Skeletal muscle tissue (tissue), 4 donors: Measurements from ENCODE around the gene EFEMP1. TPM values are rescaled to one million over a fixed set of nuclear protein-coding genes. Genes with fewer than 3 reads are reported as not detected.
A peak's percentile ranks its signal among the peaks of the same experiment; 100 is the strongest.

Experiments used
- H3K27ac ChIP-seq: one replicate; pipeline ENCODE4 v1.7.0; 2013; ENCODE audit warnings: mild to moderate bottlenecking, low read depth, low read length, inconsistent platforms
- H3K27me3 ChIP-seq, 3 donors: one replicate each; pipeline ENCODE4 v1.7.0; 2013; ENCODE audit warnings: low read length in 3 of 3; ENCODE audit not compliant: control insufficient read depth in 3 of 3, insufficient read depth in 3 of 3
- H3K36me3 ChIP-seq, 3 donors: one replicate each; pipeline ENCODE4 v1.7.0; 2013; ENCODE audit warnings: low read length in 3 of 3; ENCODE audit not compliant: control insufficient read depth in 3 of 3, insufficient read depth in 3 of 3
- H3K4me1 ChIP-seq, 3 donors: one replicate each; pipeline ENCODE4 v1.7.0; 2013; ENCODE audit warnings: low read length in 3 of 3, mild to moderate bottlenecking in 3 of 3; ENCODE audit not compliant: control insufficient read depth in 3 of 3, insufficient read depth in 3 of 3
- H3K4me3 ChIP-seq, 3 donors: one replicate each; pipeline ENCODE4 v1.7.0; 2013; ENCODE audit warnings: low read length in 3 of 3
- H3K9ac ChIP-seq, 3 donors: one replicate each; pipeline ENCODE4 v1.7.0; 2013; ENCODE audit warnings: low read length in 3 of 3, mild to moderate bottlenecking in 3 of 3, moderate library complexity in 2 of 3, low read depth in 1 of 3
- H3K9me3 ChIP-seq, 3 donors: one replicate each; pipeline ENCODE4 v1.7.0; 2013; ENCODE audit warnings: low read length in 3 of 3; ENCODE audit not compliant: control insufficient read depth in 3 of 3
- total RNA-seq: library from RNA; depleted of rRNA; stranded (reverse); fragments of >200 nt; gene quantifications from one replicate; pipeline ENCODE4 v1.2.3, GENCODE V29; 2014
- donor health status: Osteomylitis.

Gene EFEMP1
- total RNA-seq, 1 donor from 2014 or later, result 18.3 TPM

DNA sequence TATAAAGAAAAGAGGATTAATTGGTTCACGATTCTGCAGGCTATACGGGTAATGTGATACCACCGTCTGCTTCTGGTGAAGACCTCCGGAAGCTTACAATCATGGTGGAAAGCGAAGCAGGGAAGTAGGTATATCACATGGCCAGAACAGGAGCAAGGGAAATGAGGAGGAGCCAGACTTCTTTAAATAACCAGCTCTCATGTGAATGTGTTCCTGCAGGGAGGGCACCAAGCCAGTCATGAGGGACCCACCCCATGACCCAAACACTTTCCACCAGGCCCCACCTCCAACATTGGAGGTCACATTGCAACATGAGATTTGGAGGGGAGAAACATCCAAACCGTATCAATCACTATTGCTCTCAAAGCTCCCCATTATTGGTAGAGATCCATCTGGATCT, 61.8 kb downstream of the EFEMP1 start:
- H3K36me3 ChIP-seq, result no peaks in the 10 kb centered on the region
- no peaks in the 10 kb centered on the region for H3K27me3 ChIP-seq
- H3K4me3 ChIP-seq, result no peak overlapping the region
- H3K9me3 ChIP-seq, result no peaks in the 10 kb centered on the region
- H3K27ac ChIP-seq, result peak overlapping the region; percentile 3
- no peaks in the 10 kb centered on the region for H3K4me1 ChIP-seq
- H3K9ac ChIP-seq, result no peak overlapping the region

DNA sequence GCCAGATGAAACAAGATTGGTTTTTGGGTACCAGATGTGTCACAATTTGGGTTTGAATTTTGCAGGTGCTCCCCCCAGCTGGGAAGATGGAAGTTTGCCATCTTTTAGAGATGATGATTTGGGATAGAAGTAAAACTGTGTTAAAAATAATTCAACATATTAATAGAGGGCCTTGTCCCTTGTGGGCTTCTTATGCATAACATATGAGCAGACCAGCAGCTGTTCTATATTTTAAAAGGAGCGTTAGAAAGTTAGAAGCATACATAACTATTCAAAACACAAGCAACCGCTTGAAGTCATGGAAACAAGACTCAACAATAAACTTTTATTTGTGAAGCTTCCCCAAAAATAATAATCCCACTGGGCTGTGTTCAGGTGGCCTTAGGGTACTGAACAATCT, 62.8 kb downstream of the EFEMP1 start:
- no peaks in the 10 kb centered on the region for H3K4me1 ChIP-seq

DNA sequence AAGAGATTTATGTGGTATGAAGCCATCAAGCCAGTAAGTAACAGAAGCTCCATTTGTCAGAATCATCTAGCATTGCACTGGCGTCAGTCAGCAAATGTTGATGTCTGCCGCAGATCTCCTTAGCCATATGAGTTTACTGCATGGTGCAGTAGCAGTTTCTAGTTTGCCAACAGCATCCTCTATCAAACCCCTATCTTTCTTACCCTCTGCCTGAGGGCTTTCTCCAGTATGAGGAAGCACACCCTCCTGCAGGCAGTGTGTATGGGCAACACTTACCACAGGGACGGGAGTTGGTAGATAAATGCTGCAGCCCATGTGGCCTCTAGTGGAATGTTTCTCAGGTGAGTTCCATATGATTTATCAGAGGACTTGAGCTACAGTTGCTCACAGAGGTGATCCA, 63.7 kb downstream of the EFEMP1 start:
- Histone ChIP-seq H3K27ac (no peak overlapping the region), H3K9me3 (no peaks in the 10 kb centered on the region), H3K4me1 (no peaks in the 10 kb centered on the region), H3K36me3 (no peaks in the 10 kb centered on the region), H3K27me3 (no peaks in the 10 kb centered on the region), H3K9ac (no peak overlapping the region), H3K4me3 (no peak overlapping the region)

More for the DNA sequence above, 62.8 kb downstream of the EFEMP1 start:
- Histone ChIP-seq H3K36me3 (no peaks in the 10 kb centered on the region), H3K9me3 (no peaks in the 10 kb centered on the region), H3K4me3 (no peak overlapping the region), H3K27ac (no peak overlapping the region), H3K27me3 (no peaks in the 10 kb centered on the region), H3K9ac (no peak overlapping the region)

DNA sequence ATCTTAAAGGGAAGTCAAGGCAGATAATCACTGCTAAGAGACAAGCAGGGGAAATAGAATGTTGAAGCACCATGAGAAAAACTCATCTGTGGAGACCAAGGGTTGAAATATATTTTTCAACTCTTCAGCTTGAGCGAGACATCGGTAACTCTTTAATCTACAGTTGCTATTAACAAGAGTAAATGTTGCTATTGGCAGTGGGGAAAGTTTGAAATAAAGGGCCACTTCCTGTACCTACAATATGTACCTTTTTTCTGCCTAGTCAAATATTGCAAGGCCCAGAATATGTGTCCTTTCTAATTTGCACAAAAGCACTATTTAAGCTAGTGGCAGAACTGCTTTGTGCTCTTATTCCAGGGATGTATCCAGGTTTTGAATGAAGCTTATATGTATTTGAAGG, 65.8 kb downstream of the EFEMP1 start:
- Histone ChIP-seq H3K36me3 (no peaks in the 10 kb centered on the region), H3K4me1 (no peaks in the 10 kb centered on the region), H3K9me3 (no peaks in the 10 kb centered on the region), H3K9ac (no peak overlapping the region), H3K27ac (no peak overlapping the region), H3K27me3 (no peaks in the 10 kb centered on the region), H3K4me3 (no peak overlapping the region)

- Histone ChIP-seq H3K9me3 (no peaks in the 10 kb centered on the region), H3K27ac (no peak overlapping the region), H3K4me1 (no peaks in the 10 kb centered on the region)
Measured at GRCh38 chr2:55856936-55857335, 66.6 kb downstream of the EFEMP1 start.

DNA sequence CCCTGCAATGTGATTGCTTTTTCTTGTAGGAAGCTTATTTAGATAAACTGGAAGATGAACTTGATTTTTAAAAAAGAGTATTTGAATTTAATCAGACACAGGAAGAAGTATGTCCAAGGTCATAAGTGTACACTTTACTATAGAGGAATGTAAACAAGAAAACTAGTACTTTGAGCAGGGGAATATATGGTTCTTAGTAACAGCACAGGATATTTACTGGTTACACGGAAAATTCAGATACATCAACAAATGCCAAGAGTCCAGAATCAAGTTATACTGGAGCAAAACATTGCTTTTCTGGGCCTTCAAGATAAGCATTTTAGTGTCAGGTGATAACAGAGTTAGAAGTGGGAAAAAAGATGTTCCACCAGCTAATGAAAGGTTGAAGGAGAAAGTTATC, 75.5 kb downstream of the EFEMP1 start:
- H3K27me3 ChIP-seq, result no peaks in the 10 kb centered on the region
- no peak overlapping the region for H3K4me3 ChIP-seq
- no peaks in the 10 kb centered on the region for H3K36me3 ChIP-seq
- H3K27ac ChIP-seq, result no peak overlapping the region
- no peaks in the 10 kb centered on the region for H3K4me1 ChIP-seq
- no peaks in the 10 kb centered on the region for H3K9me3 ChIP-seq
- H3K9ac ChIP-seq, result no peak overlapping the region

More at GRCh38 chr2:55856936-55857335, 66.6 kb downstream of the EFEMP1 start:
- Histone ChIP-seq H3K27me3 (no peaks in the 10 kb centered on the region), H3K4me3 (no peak overlapping the region), H3K36me3 (no peaks in the 10 kb centered on the region), H3K9ac (no peak overlapping the region)

DNA sequence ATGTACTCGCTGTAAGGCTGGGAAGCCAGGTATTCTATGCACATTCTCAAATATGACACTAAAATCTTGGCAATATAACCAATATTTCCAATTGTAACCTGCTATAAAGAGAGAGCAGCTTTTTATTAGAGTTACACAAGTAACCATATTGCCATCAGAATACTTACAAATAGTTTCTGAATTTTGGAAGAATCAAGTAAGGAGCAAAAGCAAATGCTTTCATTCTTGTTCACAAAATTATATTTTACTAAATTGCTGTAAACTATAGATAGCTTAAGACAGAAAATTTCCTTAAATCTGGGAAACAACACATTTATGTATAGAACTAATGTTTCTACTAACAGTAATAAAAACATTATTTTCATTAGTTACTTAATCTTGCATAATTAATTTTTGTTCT, 77.2 kb downstream of the EFEMP1 start:
- Histone ChIP-seq H3K9me3 (no peaks in the 10 kb centered on the region), H3K4me1 (no peaks in the 10 kb centered on the region), H3K9ac (no peak overlapping the region), H3K27me3 (no peaks in the 10 kb centered on the region), H3K36me3 (no peaks in the 10 kb centered on the region), H3K27ac (no peak overlapping the region), H3K4me3 (no peak overlapping the region)

DNA sequence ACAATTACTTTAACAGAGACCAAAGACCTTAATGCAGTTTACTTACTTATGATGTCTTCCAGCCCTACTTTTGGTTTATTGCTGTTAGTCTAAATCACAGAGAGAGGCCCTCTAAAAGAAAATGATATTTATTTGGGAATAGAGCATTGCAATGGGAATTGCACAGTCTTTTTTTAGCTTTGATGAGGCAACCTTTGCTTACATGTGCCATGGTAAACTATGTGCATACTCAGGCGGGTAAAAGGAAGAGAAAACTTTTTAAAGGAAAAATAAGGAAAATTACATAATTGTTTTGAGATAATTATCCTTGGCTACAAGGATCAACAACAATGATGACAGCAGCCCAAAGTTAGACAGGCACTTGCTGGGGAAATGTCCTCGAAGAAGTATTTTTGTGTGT, 78.6 kb downstream of the EFEMP1 start:
- no peaks in the 10 kb centered on the region for H3K4me1 ChIP-seq
- H3K27me3 ChIP-seq, result no peaks in the 10 kb centered on the region
- H3K27ac ChIP-seq, result no peak overlapping the region
- H3K36me3 ChIP-seq, result no peaks in the 10 kb centered on the region
- H3K9me3 ChIP-seq, result no peaks in the 10 kb centered on the region
- no peak overlapping the region for H3K4me3 ChIP-seq
- H3K9ac ChIP-seq, result no peak overlapping the region

- Histone ChIP-seq H3K27ac (no peak overlapping the region), H3K27me3 (no peaks in the 10 kb centered on the region), H3K9me3 (no peaks in the 10 kb centered on the region), H3K4me3 (no peak overlapping the region), H3K9ac (no peak overlapping the region), H3K36me3 (no peaks in the 10 kb centered on the region), H3K4me1 (no peaks in the 10 kb centered on the region)
Measured at GRCh38 chr2:55843994-55844345, 79.6 kb downstream of the EFEMP1 start.

GRCh38 chr2:55843096-55843993, 80.2 kb downstream of the EFEMP1 start:
- H3K4me3 ChIP-seq, result no peak overlapping the region
- H3K9me3 ChIP-seq, result no peaks in the 10 kb centered on the region
- H3K9ac ChIP-seq, result no peak overlapping the region
- no peak overlapping the region for H3K27ac ChIP-seq
- H3K36me3 ChIP-seq, result no peaks in the 10 kb centered on the region
- no peaks in the 10 kb centered on the region for H3K27me3 ChIP-seq
- no peaks in the 10 kb centered on the region for H3K4me1 ChIP-seq
